Upper lobe of left lung (tissue), 4 donors: ENCODE results near the gene SLCO4A1.

ENCODE experiments used
- POLR2A ChIP-seq, 4 donors: fragments of 450-650 bp; IDR thresholded peaks; one replicate each; pipeline ENCODE4 v1.5.1; 2016 to 2017; ENCODE audit warnings: antibody characterized with exemption in 4 of 4, mild to moderate bottlenecking in 2 of 4
- TF ChIP-seq, protein P1 (sequence below), 6 experiments: fragments of 450-650 bp in 4 of 6; fragments of 200-600 bp in 2 of 6; sonication (generic) in 2 of 6; IDR thresholded peaks; one replicate each; pipeline ENCODE4 v1.5.1; 2016 to 2019; ENCODE audit warnings: antibody characterized with exemption in 6 of 6

DNA sequence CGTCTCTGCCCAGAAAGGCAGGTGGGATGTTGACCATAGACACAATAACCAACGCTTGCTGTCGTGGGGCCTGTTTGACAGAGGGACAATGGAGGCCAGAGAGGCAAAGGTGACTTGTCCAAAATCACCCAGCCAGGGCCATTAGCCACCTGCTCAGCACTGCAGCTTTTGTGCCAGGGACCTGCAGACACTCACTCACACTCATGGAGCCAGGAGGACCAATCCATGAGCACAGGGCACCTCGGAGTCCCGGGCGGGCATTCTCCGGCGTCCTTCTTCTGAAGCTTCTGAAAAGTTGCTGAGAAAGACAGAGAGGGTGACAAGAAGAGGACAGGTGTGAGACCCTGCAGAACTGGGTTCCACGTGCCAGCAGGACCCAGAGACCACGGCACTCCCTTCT lies 45.4 kb upstream of the SLCO4A1 start:
- TF ChIP-seq, protein P1, sequence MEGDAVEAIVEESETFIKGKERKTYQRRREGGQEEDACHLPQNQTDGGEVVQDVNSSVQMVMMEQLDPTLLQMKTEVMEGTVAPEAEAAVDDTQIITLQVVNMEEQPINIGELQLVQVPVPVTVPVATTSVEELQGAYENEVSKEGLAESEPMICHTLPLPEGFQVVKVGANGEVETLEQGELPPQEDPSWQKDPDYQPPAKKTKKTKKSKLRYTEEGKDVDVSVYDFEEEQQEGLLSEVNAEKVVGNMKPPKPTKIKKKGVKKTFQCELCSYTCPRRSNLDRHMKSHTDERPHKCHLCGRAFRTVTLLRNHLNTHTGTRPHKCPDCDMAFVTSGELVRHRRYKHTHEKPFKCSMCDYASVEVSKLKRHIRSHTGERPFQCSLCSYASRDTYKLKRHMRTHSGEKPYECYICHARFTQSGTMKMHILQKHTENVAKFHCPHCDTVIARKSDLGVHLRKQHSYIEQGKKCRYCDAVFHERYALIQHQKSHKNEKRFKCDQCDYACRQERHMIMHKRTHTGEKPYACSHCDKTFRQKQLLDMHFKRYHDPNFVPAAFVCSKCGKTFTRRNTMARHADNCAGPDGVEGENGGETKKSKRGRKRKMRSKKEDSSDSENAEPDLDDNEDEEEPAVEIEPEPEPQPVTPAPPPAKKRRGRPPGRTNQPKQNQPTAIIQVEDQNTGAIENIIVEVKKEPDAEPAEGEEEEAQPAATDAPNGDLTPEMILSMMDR (IDR thresholded peaks at IDR 0.05) = no peak
- TF ChIP-seq POLR2A (IDR thresholded peaks at IDR 0.05) = no peak
